ENCODE measurements around the gene CCL28.

The CCL28 gene

DNA sequence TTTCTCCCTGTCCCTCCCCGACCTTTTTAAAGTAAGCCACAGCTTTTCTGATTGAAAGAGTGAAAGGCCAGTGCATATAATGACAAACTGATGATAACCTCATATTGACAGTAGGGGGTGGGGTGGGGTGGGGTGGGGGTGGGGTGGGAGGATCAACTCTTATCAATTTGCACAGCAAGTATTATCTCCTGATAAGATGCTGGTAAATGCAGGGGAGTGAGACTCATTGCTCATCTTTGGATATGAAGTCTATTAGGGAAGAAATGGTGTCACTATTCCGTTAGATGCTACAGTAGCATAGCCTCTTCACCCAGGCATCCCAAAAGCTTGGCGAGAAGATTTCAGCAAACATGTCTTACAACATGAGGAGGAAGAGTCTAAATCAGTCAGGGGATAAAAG lies 60.1 kb downstream of the CCL28 start:
- Histone ChIP-seq H3K27ac (ENCODE audit: low read depth, low read length) (no peak overlapping the region), H3F3A (ENCODE audit: insufficient read depth) (no peaks in the 10 kb centered on the region), H3K9ac (ENCODE audit: low read length) (no peak overlapping the region), H3K79me2 (ENCODE audit: insufficient read depth, low read length) (no peaks in the 10 kb centered on the region), H3K36me3 (ENCODE audit: low read length) (no peaks in the 10 kb centered on the region), H3K4me2 (ENCODE audit: low read depth, low read length, poor library complexity, severe bottlenecking) (no peak overlapping the region), H2AFZ (ENCODE audit: low read depth, low read length, severe bottlenecking) (no peak overlapping the region), H3K9me2 (replicated peaks; ENCODE audit: insufficient read depth, low read length) (no peaks in the 10 kb centered on the region), H3K27me3 (ENCODE audit: low read length) (no peaks in the 10 kb centered on the region), H3K4me3 (ENCODE audit: insufficient read depth, low read length, poor library complexity, severe bottlenecking) (no peak overlapping the region), H4K20me1 (ENCODE audit: low read depth, low read length) (no peaks in the 10 kb centered on the region), H3K9me3 (ENCODE audit: insufficient read depth, low read length) (no peaks in the 10 kb centered on the region)
- TF ChIP-seq, protein P1, sequence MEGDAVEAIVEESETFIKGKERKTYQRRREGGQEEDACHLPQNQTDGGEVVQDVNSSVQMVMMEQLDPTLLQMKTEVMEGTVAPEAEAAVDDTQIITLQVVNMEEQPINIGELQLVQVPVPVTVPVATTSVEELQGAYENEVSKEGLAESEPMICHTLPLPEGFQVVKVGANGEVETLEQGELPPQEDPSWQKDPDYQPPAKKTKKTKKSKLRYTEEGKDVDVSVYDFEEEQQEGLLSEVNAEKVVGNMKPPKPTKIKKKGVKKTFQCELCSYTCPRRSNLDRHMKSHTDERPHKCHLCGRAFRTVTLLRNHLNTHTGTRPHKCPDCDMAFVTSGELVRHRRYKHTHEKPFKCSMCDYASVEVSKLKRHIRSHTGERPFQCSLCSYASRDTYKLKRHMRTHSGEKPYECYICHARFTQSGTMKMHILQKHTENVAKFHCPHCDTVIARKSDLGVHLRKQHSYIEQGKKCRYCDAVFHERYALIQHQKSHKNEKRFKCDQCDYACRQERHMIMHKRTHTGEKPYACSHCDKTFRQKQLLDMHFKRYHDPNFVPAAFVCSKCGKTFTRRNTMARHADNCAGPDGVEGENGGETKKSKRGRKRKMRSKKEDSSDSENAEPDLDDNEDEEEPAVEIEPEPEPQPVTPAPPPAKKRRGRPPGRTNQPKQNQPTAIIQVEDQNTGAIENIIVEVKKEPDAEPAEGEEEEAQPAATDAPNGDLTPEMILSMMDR (IDR thresholded peaks at IDR 0.05; ENCODE audit: insufficient read depth, low read length, poor library complexity, severe bottlenecking), result no peak
- no peak for TF ChIP-seq EZH2phosphoT487 (conservative IDR thresholded peaks at IDR 0.05; ENCODE audit: low read length)

DNA sequence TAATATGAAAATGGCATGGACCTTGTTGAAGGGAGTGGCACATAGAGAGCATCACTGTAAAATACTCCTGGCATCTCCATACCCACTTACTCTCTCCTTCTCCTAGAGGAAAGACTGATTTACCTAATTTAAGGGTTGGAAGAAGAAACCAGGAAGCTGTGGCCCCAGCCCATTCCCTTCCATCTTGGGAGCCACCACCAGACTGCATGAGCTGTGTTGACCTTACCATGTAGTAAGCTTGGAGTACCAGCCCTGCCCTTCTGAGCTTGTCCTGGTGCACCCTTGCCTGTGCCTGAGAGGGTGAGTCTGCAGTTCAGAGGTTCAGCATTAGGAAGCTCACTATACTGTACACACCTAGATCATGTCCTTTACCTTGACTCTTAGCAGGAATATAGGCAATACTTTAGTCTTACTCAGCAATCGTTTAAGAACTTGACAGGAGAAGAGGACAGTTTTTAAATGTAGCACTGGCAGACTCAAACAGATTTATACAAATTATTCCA lies 63.3 kb downstream of the CCL28 start:
- Histone ChIP-seq H4K20me1 (ENCODE audit: low read depth, low read length) (no peaks in the 10 kb centered on the region), H3K9me3 (ENCODE audit: insufficient read depth, low read length) (no peaks in the 10 kb centered on the region), H3K9ac (ENCODE audit: low read length) (no peak overlapping the region), H3K27me3 (ENCODE audit: low read length) (no peaks in the 10 kb centered on the region), H3K4me3 (ENCODE audit: insufficient read depth, low read length, poor library complexity, severe bottlenecking) (no peak overlapping the region), H3K4me2 (ENCODE audit: low read depth, low read length, poor library complexity, severe bottlenecking) (no peak overlapping the region), H3K9me2 (replicated peaks; ENCODE audit: insufficient read depth, low read length) (no peaks in the 10 kb centered on the region), H2AFZ (ENCODE audit: low read depth, low read length, severe bottlenecking) (no peak overlapping the region), H3K27ac (ENCODE audit: low read depth, low read length) (no peak overlapping the region), H3K36me3 (ENCODE audit: low read length) (no peaks in the 10 kb centered on the region), H3F3A (ENCODE audit: insufficient read depth) (no peaks in the 10 kb centered on the region), H3K79me2 (ENCODE audit: insufficient read depth, low read length) (no peaks in the 10 kb centered on the region)
- TF ChIP-seq, protein P1 (IDR thresholded peaks at IDR 0.05; ENCODE audit: insufficient read depth, low read length, poor library complexity, severe bottlenecking), result no peak
- no peak for TF ChIP-seq EZH2phosphoT487 (conservative IDR thresholded peaks at IDR 0.05; ENCODE audit: low read length)

DNA sequence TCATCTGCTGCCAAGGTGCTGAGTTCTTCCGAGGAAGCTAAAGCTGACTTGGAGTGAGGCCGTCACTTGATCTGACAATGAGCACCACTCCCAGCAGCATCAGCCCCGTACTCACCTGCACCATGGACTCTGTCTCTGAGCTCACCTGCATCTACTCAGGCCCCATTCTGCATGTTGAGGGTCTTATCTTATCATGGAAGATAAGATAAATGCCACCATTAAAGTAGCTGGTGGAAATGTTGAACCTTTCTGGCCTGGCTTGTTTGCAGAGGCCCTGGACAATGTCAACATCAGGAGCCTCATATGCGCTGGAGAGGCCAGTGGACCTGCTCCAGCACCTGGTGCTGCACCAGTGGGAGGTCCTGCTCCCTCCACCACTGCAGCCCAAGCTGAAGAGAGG lies 64.0 kb downstream of the CCL28 start:
- Histone ChIP-seq H3K4me3 (ENCODE audit: insufficient read depth, low read length, poor library complexity, severe bottlenecking) (no peak overlapping the region), H2AFZ (ENCODE audit: low read depth, low read length, severe bottlenecking) (no peak overlapping the region), H3F3A (ENCODE audit: insufficient read depth) (no peaks in the 10 kb centered on the region), H3K79me2 (ENCODE audit: insufficient read depth, low read length) (no peaks in the 10 kb centered on the region), H3K27me3 (ENCODE audit: low read length) (no peaks in the 10 kb centered on the region), H3K9ac (ENCODE audit: low read length) (no peak overlapping the region), H3K9me3 (ENCODE audit: insufficient read depth, low read length) (no peaks in the 10 kb centered on the region), H3K4me2 (ENCODE audit: low read depth, low read length, poor library complexity, severe bottlenecking) (no peak overlapping the region), H3K36me3 (ENCODE audit: low read length) (no peaks in the 10 kb centered on the region), H3K27ac (ENCODE audit: low read depth, low read length) (no peak overlapping the region), H4K20me1 (ENCODE audit: low read depth, low read length) (no peaks in the 10 kb centered on the region), H3K9me2 (replicated peaks; ENCODE audit: insufficient read depth, low read length) (no peaks in the 10 kb centered on the region)
- TF ChIP-seq EZH2phosphoT487 (conservative IDR thresholded peaks at IDR 0.05; ENCODE audit: low read length), result no peak
- TF ChIP-seq, protein P1 (IDR thresholded peaks at IDR 0.05; ENCODE audit: insufficient read depth, low read length, poor library complexity, severe bottlenecking), result no peak
